Uterus (tissue), 4 donors: ENCODE results near the gene RHCE. TPM values are rescaled to one million over a fixed set of nuclear protein-coding genes. Genes with fewer than 3 reads are reported as not detected.
"Not testable (repeated sequence)": the region's sequence is repeated elsewhere in the genome, so short reads cannot be mapped to it uniquely, and the experiment has no call there.

Source experiments
- DNase-seq, 2 donors: peaks; one replicate each; pipeline ENCODE4 v3.0.0-alpha.2; 2019 to 2020
- H3K27ac ChIP-seq, 2 donors: fragments of 200-600 bp; sonication (generic); 1 replicate in 1 of 2; 2 replicates in 1 of 2; pipeline ENCODE4 v1.5.1; 2016 to 2018
- H3K27me3 ChIP-seq, 2 donors: fragments of 200-600 bp; sonication (generic); one replicate each; pipeline ENCODE4 v1.5.1; 2018 to 2019; ENCODE audit warnings: control low read depth in 1 of 2
- H3K36me3 ChIP-seq, 2 donors: fragments of 200-600 bp; sonication (generic); one replicate each; pipeline ENCODE4 v1.5.1; 2019; ENCODE audit warnings: control low read depth in 1 of 2
- H3K4me1 ChIP-seq, 2 donors: fragments of 200-600 bp; sonication (generic); one replicate each; pipeline ENCODE4 v1.5.1; 2018 to 2019; ENCODE audit warnings: control low read depth in 1 of 2
- H3K4me3 ChIP-seq, 2 donors: fragments of 200-600 bp; sonication (generic); 1 replicate in 1 of 2; 2 replicates in 1 of 2; pipeline ENCODE4 v1.5.1; 2018 to 2019; ENCODE audit warnings: mild to moderate bottlenecking in 1 of 2
- H3K9me3 ChIP-seq, 2 donors: fragments of 200-600 bp; sonication (generic); one replicate each; pipeline ENCODE4 v1.5.1; 2019; ENCODE audit warnings: control low read depth in 1 of 2
- POLR2A ChIP-seq, 2 donors: fragments of 450-650 bp; IDR thresholded peaks; one replicate each; pipeline ENCODE4 v1.6.1; 2016; ENCODE audit warnings: antibody characterized with exemption in 2 of 2, mild to moderate bottlenecking in 1 of 2, moderate library complexity in 1 of 2
- intact Hi-C: fragments of 100-400 bp; cut with DNase I; formaldehyde crosslinking; loops from one replicate; pipeline ENCODE4 v1.15.1; 2023; ENCODE audit warnings: low total_unique reads
- total RNA-seq, 4 donors: library from RNA; depleted of rRNA in 3 of 4; stranded (reverse); fragments of >200 nt in 3 of 4; gene quantifications; one replicate each; pipeline versions ENCODE4 v1.1.0 to v1.2.4, GENCODE V29; 2014 to 2023
- TF ChIP-seq, protein P1 (sequence below), 4 experiments: fragments of 200-600 bp in 2 of 4; fragments of 450-650 bp in 2 of 4; sonication (generic) in 2 of 4; IDR thresholded peaks; one replicate each; pipeline ENCODE4 v1.5.1; 2016 to 2019; ENCODE audit warnings: antibody characterized with exemption in 4 of 4, mild to moderate bottlenecking in 2 of 4, moderate library complexity in 1 of 4
- donor health status: DM: yes; HTN: yes; CAD: no.

RHCE gene
- total RNA-seq, 4 donors from 2014 or later = 0.41 TPM; not detected in 3

GRCh38 chr1:25369241-25369640, 51.4 kb downstream of the RHCE start:
- no peak overlapping the region for H3K4me3 ChIP-seq
- intact Hi-C loops = no loop called here
- H3K4me1 ChIP-seq = no peaks in the 10 kb centered on the region
- no peaks in the 10 kb centered on the region for H3K36me3 ChIP-seq
- H3K9me3 ChIP-seq = no peaks in the 10 kb centered on the region
- H3K27me3 ChIP-seq = no peaks in the 10 kb centered on the region
- TF ChIP-seq POLR2A (IDR thresholded peaks at IDR 0.05) = no peak
- TF ChIP-seq, protein P1, sequence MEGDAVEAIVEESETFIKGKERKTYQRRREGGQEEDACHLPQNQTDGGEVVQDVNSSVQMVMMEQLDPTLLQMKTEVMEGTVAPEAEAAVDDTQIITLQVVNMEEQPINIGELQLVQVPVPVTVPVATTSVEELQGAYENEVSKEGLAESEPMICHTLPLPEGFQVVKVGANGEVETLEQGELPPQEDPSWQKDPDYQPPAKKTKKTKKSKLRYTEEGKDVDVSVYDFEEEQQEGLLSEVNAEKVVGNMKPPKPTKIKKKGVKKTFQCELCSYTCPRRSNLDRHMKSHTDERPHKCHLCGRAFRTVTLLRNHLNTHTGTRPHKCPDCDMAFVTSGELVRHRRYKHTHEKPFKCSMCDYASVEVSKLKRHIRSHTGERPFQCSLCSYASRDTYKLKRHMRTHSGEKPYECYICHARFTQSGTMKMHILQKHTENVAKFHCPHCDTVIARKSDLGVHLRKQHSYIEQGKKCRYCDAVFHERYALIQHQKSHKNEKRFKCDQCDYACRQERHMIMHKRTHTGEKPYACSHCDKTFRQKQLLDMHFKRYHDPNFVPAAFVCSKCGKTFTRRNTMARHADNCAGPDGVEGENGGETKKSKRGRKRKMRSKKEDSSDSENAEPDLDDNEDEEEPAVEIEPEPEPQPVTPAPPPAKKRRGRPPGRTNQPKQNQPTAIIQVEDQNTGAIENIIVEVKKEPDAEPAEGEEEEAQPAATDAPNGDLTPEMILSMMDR (IDR thresholded peaks at IDR 0.05) = no peak
- no peak overlapping the region for H3K27ac ChIP-seq
- no peak for DNase-seq

GRCh38 chr1:25362634-25363559, 57.7 kb downstream of the RHCE start:
- intact Hi-C loops, H3K27ac ChIP-seq, H3K36me3 ChIP-seq, H3K4me3 ChIP-seq, H3K4me1 ChIP-seq, H3K9me3 ChIP-seq, DNase-seq, H3K27me3 ChIP-seq: not testable (repeated sequence)

DNA sequence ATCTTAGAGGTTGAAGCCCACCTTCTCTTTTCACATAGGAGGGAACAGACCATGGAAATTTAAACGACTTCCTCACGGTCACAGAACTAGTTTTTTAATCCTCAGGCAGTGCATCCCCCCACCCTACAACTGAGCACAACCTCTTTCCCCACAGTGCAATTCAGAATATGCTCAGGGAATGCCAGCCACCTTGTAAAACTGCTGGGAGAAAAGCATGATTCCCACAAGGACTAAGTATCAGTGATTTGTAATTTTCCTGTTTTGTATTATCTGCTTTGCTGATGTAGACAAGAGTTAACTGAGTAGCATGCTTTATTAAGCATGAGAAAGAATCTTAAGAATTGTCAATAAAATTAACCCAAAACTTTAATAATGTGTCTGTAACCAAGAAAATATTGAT, 58.7 kb downstream of the RHCE start:
- intact Hi-C loops = no loop called here

GRCh38 chr1:25360596-25361581, 59.7 kb downstream of the RHCE start:
- no peaks in the 10 kb centered on the region for H3K27me3 ChIP-seq
- no peak for DNase-seq
- H3K4me3 ChIP-seq = no peak overlapping the region
- no peaks in the 10 kb centered on the region for H3K9me3 ChIP-seq
- H3K27ac ChIP-seq = peak overlapping the region; percentile 37 to 66
- TF ChIP-seq, protein P1 (IDR thresholded peaks at IDR 0.05) = no peak
- TF ChIP-seq POLR2A (IDR thresholded peaks at IDR 0.05) = no peak
- no peaks in the 10 kb centered on the region for H3K36me3 ChIP-seq
- H3K4me1 ChIP-seq = no peaks in the 10 kb centered on the region
- intact Hi-C loops = no loop called here

More for the DNA sequence above, 58.7 kb downstream of the RHCE start:
- Histone ChIP-seq H3K4me3 (no peak overlapping the region), H3K4me1 (no peaks in the 10 kb centered on the region), H3K27me3 (no peaks in the 10 kb centered on the region), H3K27ac (peak overlapping the region; percentile 37 to 66), H3K9me3 (no peaks in the 10 kb centered on the region), H3K36me3 (no peaks in the 10 kb centered on the region)
- no peak for TF ChIP-seq POLR2A (IDR thresholded peaks at IDR 0.05)
- DNase-seq = no peak

DNA sequence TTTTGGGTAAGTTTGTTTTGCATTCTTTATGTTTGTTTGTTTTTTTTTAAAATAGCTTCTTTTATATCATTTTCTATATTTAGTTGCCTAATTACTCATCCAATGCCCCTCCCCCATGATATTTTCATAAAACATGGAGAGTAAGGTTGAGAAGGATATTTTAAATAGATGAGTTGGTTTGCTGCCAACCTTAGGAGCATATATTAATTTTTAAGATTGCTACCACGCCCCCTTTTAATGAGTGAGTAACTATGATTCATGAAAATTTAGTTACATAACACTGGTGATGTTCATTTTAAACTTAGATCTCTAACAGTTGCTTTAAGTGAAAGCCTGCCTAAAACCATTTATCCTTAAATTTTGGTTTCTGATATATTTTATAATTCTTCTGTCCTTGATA, 63.8 kb downstream of the RHCE start:
- DNase-seq = no peak
- no peak overlapping the region for H3K27ac ChIP-seq
- H3K4me1 ChIP-seq = no peaks in the 10 kb centered on the region
- intact Hi-C loops = no loop called here
- no peak overlapping the region for H3K4me3 ChIP-seq
- no peaks in the 10 kb centered on the region for H3K27me3 ChIP-seq
- no peak for TF ChIP-seq POLR2A (IDR thresholded peaks at IDR 0.05)
- TF ChIP-seq, protein P1 (IDR thresholded peaks at IDR 0.05) = no peak
- no peaks in the 10 kb centered on the region for H3K36me3 ChIP-seq
- no peaks in the 10 kb centered on the region for H3K9me3 ChIP-seq
